H9 (cell line): Measurements from ENCODE around the gene SSTR4. TPM values are rescaled to one million over a fixed set of nuclear protein-coding genes. Genes with fewer than 3 reads are reported as not detected.

ENCODE experiments used
- DNase-seq: peaks from one replicate; pipeline ENCODE4 v3.0.0-alpha.2; 2017
- H2AFZ ChIP-seq: one replicate; pipeline ENCODE4 v1.6.1; 2013; ENCODE audit warnings: mild to moderate bottlenecking, low read length, control low read depth, moderate library complexity
- H2AK5ac ChIP-seq: 2 replicates; pipeline ENCODE4 v1.6.1; 2013; ENCODE audit warnings: low read length, control low read depth, mixed read lengths; ENCODE audit not compliant: insufficient read length
- H2BK120ac ChIP-seq: one replicate; pipeline ENCODE4 v1.6.1; 2013; ENCODE audit warnings: low read depth, mild to moderate bottlenecking, low read length, control low read depth, inconsistent platforms; ENCODE audit not compliant: poor library complexity, severe bottlenecking
- H2BK12ac ChIP-seq: 2 replicates; pipeline ENCODE4 v1.6.1; 2013; ENCODE audit warnings: low read length, control low read depth, mixed read lengths, low read depth; ENCODE audit not compliant: insufficient read length
- H2BK15ac ChIP-seq: 2 replicates; pipeline ENCODE4 v1.6.1; 2013; ENCODE audit warnings: low read depth, low read length, control low read depth
- H2BK20ac ChIP-seq: one replicate; pipeline ENCODE4 v1.6.1; 2013; ENCODE audit warnings: low read depth, mild to moderate bottlenecking, low read length, control low read depth, inconsistent platforms; ENCODE audit not compliant: poor library complexity, severe bottlenecking
- H2BK5ac ChIP-seq: 2 replicates; pipeline ENCODE4 v1.6.1; 2013; ENCODE audit warnings: low read length, control low read depth, mixed read lengths; ENCODE audit not compliant: insufficient read length
- H3K14ac ChIP-seq: 2 replicates; pipeline ENCODE4 v1.6.1; 2013; ENCODE audit warnings: low read length, control low read depth; ENCODE audit not compliant: insufficient read depth
- H3K18ac ChIP-seq: 2 replicates; pipeline ENCODE4 v1.6.1; 2013; ENCODE audit warnings: low read depth, mild to moderate bottlenecking, mixed read lengths, low read length, control low read depth; ENCODE audit not compliant: insufficient read length
- H3K23ac ChIP-seq: 2 replicates; pipeline ENCODE4 v1.6.1; 2013; ENCODE audit warnings: low read length, control low read depth, mixed read lengths, low read depth; ENCODE audit not compliant: insufficient read length
- H3K23me2 ChIP-seq: 2 replicates; pipeline ENCODE4 v1.6.1; 2013; ENCODE audit warnings: low read depth, mild to moderate bottlenecking, mixed read lengths, low read length, control low read depth; ENCODE audit not compliant: insufficient read length, poor library complexity, severe bottlenecking
- H3K27ac ChIP-seq: 2 replicates; pipeline ENCODE4 v1.5.1; 2013; ENCODE audit warnings: low read length, control low read depth, mixed read lengths, low read depth; ENCODE audit not compliant: insufficient read length
- H3K27me3 ChIP-seq: 2 replicates; pipeline ENCODE4 v1.6.1; 2013; ENCODE audit warnings: low read length, control low read depth, inconsistent platforms; ENCODE audit not compliant: insufficient read depth
- H3K4ac ChIP-seq: 2 replicates; pipeline ENCODE4 v1.6.1; 2013; ENCODE audit warnings: low read depth, mild to moderate bottlenecking, control low read depth, inconsistent platforms, low read length, moderate library complexity
- H3K4me1 ChIP-seq: 2 replicates; pipeline ENCODE4 v1.6.1; 2013; ENCODE audit warnings: low read length, control low read depth, inconsistent platforms; ENCODE audit not compliant: insufficient read depth
- H3K4me2 ChIP-seq: 2 replicates; pipeline ENCODE4 v1.6.1; 2013; ENCODE audit warnings: low read length, control low read depth, mixed read lengths; ENCODE audit not compliant: insufficient read length, insufficient read depth
- H3K56ac ChIP-seq: 2 replicates; pipeline ENCODE4 v1.6.1; 2013; ENCODE audit warnings: low read depth, mild to moderate bottlenecking, mixed read lengths, low read length, control low read depth; ENCODE audit not compliant: insufficient read length
- H3K79me1 ChIP-seq: 2 replicates; pipeline ENCODE4 v1.6.1; 2013; ENCODE audit warnings: low read depth, mild to moderate bottlenecking, moderate library complexity, low read length, control low read depth, inconsistent platforms; ENCODE audit not compliant: insufficient read depth, poor library complexity, severe bottlenecking
- H3K79me2 ChIP-seq: 2 replicates; pipeline ENCODE4 v1.6.1; 2013; ENCODE audit warnings: low read length, control low read depth, inconsistent platforms; ENCODE audit not compliant: insufficient read depth
- H3K9ac ChIP-seq: 2 replicates; pipeline ENCODE4 v1.6.1; 2013; ENCODE audit warnings: low read length, control low read depth, mixed read lengths; ENCODE audit not compliant: insufficient read length; ENCODE audit errors: extremely low read depth
- H3K9me3 ChIP-seq: one replicate; pipeline ENCODE4 v1.6.1; 2013; ENCODE audit warnings: low read depth, low read length, inconsistent platforms; ENCODE audit not compliant: control insufficient read depth
- H3T11ph ChIP-seq: one replicate; pipeline ENCODE4 v1.6.1; 2013; ENCODE audit warnings: mild to moderate bottlenecking, low read length, control low read depth, inconsistent platforms
- H4K20me1 ChIP-seq: one replicate; pipeline ENCODE4 v1.6.1; 2013; ENCODE audit not compliant: control insufficient read depth, insufficient read length, insufficient read depth
- H4K5ac ChIP-seq: 2 replicates; pipeline ENCODE4 v1.6.1; 2013; ENCODE audit warnings: low read depth, mild to moderate bottlenecking, mixed read lengths, low read length, control low read depth; ENCODE audit not compliant: insufficient read length
- H4K8ac ChIP-seq: replicated peaks from 2 replicates; pipeline ENCODE4 v1.6.1; 2013; ENCODE audit warnings: low read length, control low read depth, mixed read lengths, low read depth; ENCODE audit not compliant: insufficient read length
- H4K91ac ChIP-seq: 2 replicates; pipeline ENCODE4 v1.6.1; 2013; ENCODE audit warnings: low read depth, mild to moderate bottlenecking, moderate library complexity, mixed read lengths, low read length, control low read depth; ENCODE audit not compliant: insufficient read length
- H3K27ac Mint-ChIP-seq, 3 experiments: 2 replicates in 2 of 3; 3 replicates in 1 of 3; pipeline ENCODE4 v1.8.0; 2020 to 2021; ENCODE audit warnings: mixed read lengths in 3 of 3, mild to moderate bottlenecking in 1 of 3, moderate library complexity in 1 of 3
- H3K27me3 Mint-ChIP-seq: 2 replicates; pipeline ENCODE4 v1.8.0; 2021; ENCODE audit warnings: low read depth, mild to moderate bottlenecking, moderate library complexity, mixed read lengths
- H3K36me3 Mint-ChIP-seq, 3 experiments: 2 replicates in 2 of 3; 3 replicates in 1 of 3; pipeline ENCODE4 v1.8.0; 2020 to 2021; ENCODE audit warnings: low read depth in 3 of 3, mixed read lengths in 3 of 3; ENCODE audit not compliant: insufficient read depth in 1 of 3
- H3K4me1 Mint-ChIP-seq, 2 experiments: 2 replicates each; pipeline ENCODE4 v1.8.0; 2020; ENCODE audit warnings: mixed read lengths in 2 of 2
- H3K4me3 Mint-ChIP-seq, 2 experiments: 2 replicates in 1 of 2; 3 replicates in 1 of 2; pipeline ENCODE4 v1.8.0; 2020 to 2021; ENCODE audit warnings: mild to moderate bottlenecking in 2 of 2, mixed read lengths in 2 of 2, moderate library complexity in 1 of 2
- H3K9me3 Mint-ChIP-seq, 2 experiments: 2 replicates in 1 of 2; 3 replicates in 1 of 2; pipeline ENCODE4 v1.8.0; 2020; ENCODE audit warnings: mild to moderate bottlenecking in 2 of 2, mixed read lengths in 2 of 2, moderate library complexity in 1 of 2
- WGBS: extraction: QIAGEN DNeasy Blood & Tissue Kit; methylation state at CpG from one replicate; pipeline ENCODE4 v1.1.7; 2013; ENCODE audit warnings: missing lambda C conversion rate, low lambda C conversion rate, mixed read lengths; ENCODE audit not compliant: insufficient read length; ENCODE audit errors: extremely low coverage; 5-methylcytosine and 5-hydroxymethylcytosine counted together
- total RNA-seq: library from RNA; stranded (reverse); gene quantifications from 2 replicates; pipeline ENCODE4 v1.2.1, GENCODE V29; 2021
- TF ChIP-seq, protein P1 (sequence below): fragments of 200-600 bp; sonication (generic); conservative IDR thresholded peaks from 3 replicates; pipeline ENCODE4 v1.8.0; 2021; ENCODE audit warnings: antibody characterized with exemption, mild to moderate bottlenecking

SSTR4 gene
- total RNA-seq, 1 experiment from 2014 or later = not detected

DNA sequence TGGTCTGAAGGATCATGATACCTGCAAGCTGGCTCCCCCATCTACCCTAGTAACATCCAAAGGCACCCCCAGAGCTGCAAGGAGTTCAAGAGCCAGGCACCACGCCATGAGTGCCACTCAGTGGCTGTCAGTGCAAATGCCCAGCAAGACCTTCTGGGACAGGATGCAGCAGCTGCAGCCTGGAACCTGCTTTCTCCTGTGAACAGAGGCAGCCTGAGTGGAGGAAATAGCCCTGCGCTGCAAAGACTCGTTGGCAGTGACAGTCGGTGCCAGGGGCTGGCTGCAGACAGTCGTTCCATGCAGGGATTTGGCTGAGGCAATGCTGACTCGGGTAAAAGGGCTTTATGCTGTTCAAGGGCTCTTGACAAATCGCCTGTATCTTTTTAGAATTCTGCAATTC is 15.7 kb upstream of the SSTR4 start:
- Mint-ChIP-seq H3K4me3 (no peak overlapping the region), H3K9me3 (no peaks in the 10 kb centered on the region), H3K36me3 (no peaks in the 10 kb centered on the region; a peak in 1 of 7 replicates), H3K4me1 (peaks cover 1 to 14% of the 10 kb centered on the region in 2 experiments; a peak in 3 of 4 replicates), H3K27ac (no peak overlapping the region; a peak in 1 of 7 replicates), H3K27me3 (peaks cover 2% of the 10 kb centered on the region; the same call in 1 of the 2 replicates)
- WGBS = no CpG with 5 or more reads among the region's 7 CpGs
- no peak overlapping the region for H3K4me2 ChIP-seq
- H2BK12ac ChIP-seq = no peak overlapping the region
- no peak overlapping the region for H2AFZ ChIP-seq
- H2BK20ac ChIP-seq = no peak overlapping the region
- no peaks in the 10 kb centered on the region for H3K27me3 ChIP-seq
- H4K91ac ChIP-seq = no peak overlapping the region
- no peak overlapping the region for H3K27ac ChIP-seq
- no peaks in the 10 kb centered on the region for H3K9me3 ChIP-seq
- no peak overlapping the region for H4K8ac ChIP-seq
- H3K56ac ChIP-seq = no peak overlapping the region
- H4K20me1 ChIP-seq = no peaks in the 10 kb centered on the region
- no peaks in the 10 kb centered on the region for H3K23me2 ChIP-seq
- H3K23ac ChIP-seq = no peak overlapping the region
- no peak overlapping the region for H3K4ac ChIP-seq
- no peak overlapping the region; the same call in 1 of the 2 replicates for H3K14ac ChIP-seq
- H2BK15ac ChIP-seq = no peak overlapping the region
- no peak overlapping the region for H2AK5ac ChIP-seq
- H3K79me1 ChIP-seq = no peaks in the 10 kb centered on the region
- no peaks in the 10 kb centered on the region for H3K4me1 ChIP-seq
- no peak overlapping the region for H3T11ph ChIP-seq
- TF ChIP-seq, protein P1, sequence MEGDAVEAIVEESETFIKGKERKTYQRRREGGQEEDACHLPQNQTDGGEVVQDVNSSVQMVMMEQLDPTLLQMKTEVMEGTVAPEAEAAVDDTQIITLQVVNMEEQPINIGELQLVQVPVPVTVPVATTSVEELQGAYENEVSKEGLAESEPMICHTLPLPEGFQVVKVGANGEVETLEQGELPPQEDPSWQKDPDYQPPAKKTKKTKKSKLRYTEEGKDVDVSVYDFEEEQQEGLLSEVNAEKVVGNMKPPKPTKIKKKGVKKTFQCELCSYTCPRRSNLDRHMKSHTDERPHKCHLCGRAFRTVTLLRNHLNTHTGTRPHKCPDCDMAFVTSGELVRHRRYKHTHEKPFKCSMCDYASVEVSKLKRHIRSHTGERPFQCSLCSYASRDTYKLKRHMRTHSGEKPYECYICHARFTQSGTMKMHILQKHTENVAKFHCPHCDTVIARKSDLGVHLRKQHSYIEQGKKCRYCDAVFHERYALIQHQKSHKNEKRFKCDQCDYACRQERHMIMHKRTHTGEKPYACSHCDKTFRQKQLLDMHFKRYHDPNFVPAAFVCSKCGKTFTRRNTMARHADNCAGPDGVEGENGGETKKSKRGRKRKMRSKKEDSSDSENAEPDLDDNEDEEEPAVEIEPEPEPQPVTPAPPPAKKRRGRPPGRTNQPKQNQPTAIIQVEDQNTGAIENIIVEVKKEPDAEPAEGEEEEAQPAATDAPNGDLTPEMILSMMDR = no peak
- no peak overlapping the region for H4K5ac ChIP-seq
- no peak overlapping the region for H3K9ac ChIP-seq
- H3K79me2 ChIP-seq = no peaks in the 10 kb centered on the region
- no peak overlapping the region for H3K18ac ChIP-seq
- H2BK120ac ChIP-seq = no peak overlapping the region
- no peak overlapping the region for H2BK5ac ChIP-seq
- no peak for DNase-seq
